Skeletal muscle tissue (tissue), 4 donors: ENCODE measurements around the gene EMILIN3. TPM values are rescaled to one million over a fixed set of nuclear protein-coding genes. Genes with fewer than 3 reads are reported as not detected.

Experiments used
- H3K27ac ChIP-seq: one replicate; pipeline ENCODE4 v1.7.0; 2013; ENCODE audit warnings: mild to moderate bottlenecking, low read depth, low read length, inconsistent platforms
- H3K27me3 ChIP-seq, 3 donors: one replicate each; pipeline ENCODE4 v1.7.0; 2013; ENCODE audit warnings: low read length in 3 of 3; ENCODE audit not compliant: control insufficient read depth in 3 of 3, insufficient read depth in 3 of 3
- H3K36me3 ChIP-seq, 3 donors: one replicate each; pipeline ENCODE4 v1.7.0; 2013; ENCODE audit warnings: low read length in 3 of 3; ENCODE audit not compliant: control insufficient read depth in 3 of 3, insufficient read depth in 3 of 3
- H3K4me1 ChIP-seq, 3 donors: one replicate each; pipeline ENCODE4 v1.7.0; 2013; ENCODE audit warnings: low read length in 3 of 3, mild to moderate bottlenecking in 3 of 3; ENCODE audit not compliant: control insufficient read depth in 3 of 3, insufficient read depth in 3 of 3
- H3K4me3 ChIP-seq, 3 donors: one replicate each; pipeline ENCODE4 v1.7.0; 2013; ENCODE audit warnings: low read length in 3 of 3
- H3K9ac ChIP-seq, 3 donors: one replicate each; pipeline ENCODE4 v1.7.0; 2013; ENCODE audit warnings: low read length in 3 of 3, mild to moderate bottlenecking in 3 of 3, moderate library complexity in 2 of 3, low read depth in 1 of 3
- H3K9me3 ChIP-seq, 3 donors: one replicate each; pipeline ENCODE4 v1.7.0; 2013; ENCODE audit warnings: low read length in 3 of 3; ENCODE audit not compliant: control insufficient read depth in 3 of 3
- total RNA-seq: library from RNA; depleted of rRNA; stranded (reverse); fragments of >200 nt; gene quantifications from one replicate; pipeline ENCODE4 v1.2.3, GENCODE V29; 2014
- donor health status: Osteomylitis.

EMILIN3 gene
- total RNA-seq, 1 donor from 2014 or later = 23.5 TPM

DNA sequence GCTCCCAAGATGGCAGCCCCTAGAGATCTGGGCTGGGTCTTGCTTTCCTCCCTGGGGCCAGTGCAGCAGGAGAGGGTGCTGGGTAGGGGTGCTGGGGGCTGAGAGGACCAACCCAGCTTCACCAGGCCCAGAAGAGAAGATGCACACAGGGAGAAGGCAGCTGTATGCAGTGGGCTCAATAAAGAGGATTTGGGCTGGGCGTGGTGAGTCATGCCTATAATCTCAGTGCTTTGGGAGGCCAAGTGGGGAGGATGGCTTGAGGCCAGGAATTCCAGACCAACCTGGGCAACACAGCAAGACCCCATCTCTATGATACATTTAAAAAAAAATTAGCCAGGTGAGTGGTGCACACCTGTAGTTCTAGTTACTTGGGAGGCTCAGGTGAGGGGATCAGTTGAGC lies 25.7 kb upstream of the EMILIN3 start:
- H3K9me3 ChIP-seq = no peaks in the 10 kb centered on the region
- no peak overlapping the region for H3K9ac ChIP-seq
- no peak overlapping the region for H3K27ac ChIP-seq
- H3K4me1 ChIP-seq = peaks cover 19 to 34% (median 23%) of the 10 kb centered on the region in 3 donors
- no peaks in the 10 kb centered on the region for H3K27me3 ChIP-seq
- H3K36me3 ChIP-seq = no peaks in the 10 kb centered on the region
- H3K4me3 ChIP-seq = no peak overlapping the region

DNA sequence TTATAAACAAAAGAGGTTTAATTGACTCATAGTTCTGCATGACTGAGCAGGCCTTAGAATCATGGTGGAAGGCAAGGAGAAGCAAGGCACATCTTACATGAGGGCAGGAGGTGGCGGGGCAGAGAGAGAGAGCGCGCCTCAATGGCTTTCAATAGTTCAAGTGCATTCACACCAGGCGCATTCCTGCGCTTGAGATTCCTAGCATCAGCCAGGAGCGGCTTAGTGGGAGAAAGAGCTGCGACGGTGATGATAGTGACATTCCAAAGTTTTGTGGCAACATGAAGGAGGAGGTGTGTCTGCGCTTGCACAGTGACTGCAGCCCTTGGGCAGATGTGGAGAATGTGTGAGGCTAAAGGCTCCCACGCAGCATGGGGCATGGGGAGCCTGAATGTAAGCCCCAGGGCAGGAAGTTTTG lies 25.0 kb upstream of the EMILIN3 start:
- no peak overlapping the region for H3K27ac ChIP-seq
- H3K9me3 ChIP-seq = no peaks in the 10 kb centered on the region
- no peak overlapping the region for H3K4me3 ChIP-seq
- no peaks in the 10 kb centered on the region for H3K27me3 ChIP-seq
- no peak overlapping the region for H3K9ac ChIP-seq
- no peaks in the 10 kb centered on the region for H3K36me3 ChIP-seq
- peaks cover 23 to 39% (median 30%) of the 10 kb centered on the region in 3 donors for H3K4me1 ChIP-seq

DNA sequence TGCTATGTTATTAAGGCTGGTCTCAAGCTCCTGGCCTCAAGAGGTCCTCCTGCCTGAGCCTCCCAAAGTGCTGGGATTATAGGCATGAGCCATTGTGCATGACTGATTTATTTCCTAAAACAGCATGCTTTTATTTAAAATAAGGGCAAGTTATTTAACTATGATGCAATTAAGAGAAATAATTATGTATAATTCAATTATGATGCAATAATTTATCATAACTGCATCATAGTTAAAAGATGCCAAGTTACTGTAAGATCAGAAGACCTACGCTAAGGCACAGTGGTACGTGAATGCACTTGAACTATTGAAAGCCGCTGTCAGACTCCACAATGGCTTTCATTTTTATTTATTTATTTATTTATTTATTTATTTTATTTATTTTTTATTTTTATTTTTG lies 24.3 kb upstream of the EMILIN3 start:
- peaks cover 23 to 39% (median 28%) of the 10 kb centered on the region in 3 donors for H3K4me1 ChIP-seq
- no peak overlapping the region for H3K27ac ChIP-seq
- no peaks in the 10 kb centered on the region for H3K27me3 ChIP-seq
- H3K36me3 ChIP-seq = no peaks in the 10 kb centered on the region
- H3K9ac ChIP-seq = no peak overlapping the region
- H3K9me3 ChIP-seq = no peaks in the 10 kb centered on the region
- H3K4me3 ChIP-seq = no peak overlapping the region

DNA sequence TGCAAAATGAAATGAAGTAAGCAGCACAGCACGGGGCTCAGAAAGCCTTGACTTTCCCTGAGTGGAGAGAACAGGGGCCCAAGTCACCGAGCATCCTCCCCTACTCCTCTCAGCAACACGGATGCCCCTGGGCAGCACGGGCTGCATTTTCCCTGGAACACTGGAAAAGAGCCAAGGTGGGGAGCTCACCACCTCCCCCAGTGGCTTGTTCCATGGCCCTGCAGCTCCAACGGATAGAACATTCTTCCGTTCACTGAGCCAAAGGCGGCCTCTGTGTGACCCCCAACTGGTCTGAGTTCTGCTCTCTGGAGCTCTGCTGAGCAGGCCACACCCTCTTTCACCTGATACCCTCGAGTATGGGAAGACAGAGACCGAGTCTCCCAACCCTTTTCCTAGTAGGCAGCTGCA lies 20.8 kb upstream of the EMILIN3 start:
- H3K4me1 ChIP-seq = peaks cover 9 to 18% (median 14%) of the 10 kb centered on the region in 3 donors
- H3K27ac ChIP-seq = no peak overlapping the region
- H3K27me3 ChIP-seq = no peaks in the 10 kb centered on the region
- H3K36me3 ChIP-seq = no peaks in the 10 kb centered on the region
- no peak overlapping the region for H3K9ac ChIP-seq
- H3K9me3 ChIP-seq = no peaks in the 10 kb centered on the region
- H3K4me3 ChIP-seq = no peak overlapping the region

DNA sequence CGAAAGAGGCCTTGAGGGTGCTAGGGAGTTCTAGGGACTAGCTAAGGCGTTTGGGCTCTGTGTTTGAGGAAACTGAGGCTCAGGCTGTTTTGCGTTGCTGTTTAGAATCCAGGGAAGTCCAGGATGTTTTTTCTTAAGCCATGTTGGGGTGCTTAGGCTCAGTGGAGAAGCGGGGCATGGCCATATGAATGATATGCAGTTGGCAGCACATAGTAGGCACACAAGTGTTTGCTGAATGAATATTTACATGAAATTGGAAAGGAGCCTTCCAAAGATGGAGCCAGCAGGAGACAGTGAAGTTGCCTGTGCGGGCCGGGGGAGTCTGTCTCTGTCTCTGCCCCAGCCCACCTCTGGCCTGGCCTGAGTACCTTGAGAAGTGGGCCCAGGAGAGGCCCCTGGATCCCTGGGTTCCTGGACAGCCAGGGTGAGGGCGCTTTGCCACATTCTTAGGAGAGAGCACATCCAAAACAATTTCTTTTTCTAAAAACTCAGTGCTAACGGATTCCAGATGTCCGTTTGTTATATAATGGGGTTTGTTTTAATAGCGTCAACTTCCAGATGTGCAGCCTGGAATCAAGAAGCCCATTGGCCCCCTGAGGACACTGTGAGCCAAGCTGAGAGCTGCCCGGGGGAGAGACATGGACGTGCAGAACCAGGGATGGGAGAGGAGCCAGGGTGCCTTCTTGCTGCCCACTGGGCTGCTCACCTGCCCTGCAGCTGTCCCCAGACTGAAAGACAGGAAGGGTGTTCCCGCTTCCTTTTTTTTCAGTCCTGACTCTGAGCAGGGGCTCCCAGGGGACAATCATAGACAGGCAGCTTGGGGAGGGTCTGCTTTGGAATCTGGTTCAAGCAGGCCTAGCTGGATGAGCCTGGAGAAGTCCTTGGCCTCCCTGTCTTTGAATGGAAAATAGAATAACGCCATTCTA lies 20.1 kb upstream of the EMILIN3 start:
- no peaks in the 10 kb centered on the region for H3K36me3 ChIP-seq
- H3K27ac ChIP-seq = no peak overlapping the region
- H3K4me1 ChIP-seq = peaks cover 9 to 14% (median 10%) of the 10 kb centered on the region in 3 donors
- no peak overlapping the region for H3K4me3 ChIP-seq
- no peaks in the 10 kb centered on the region for H3K9me3 ChIP-seq
- no peak overlapping the region for H3K9ac ChIP-seq
- no peaks in the 10 kb centered on the region for H3K27me3 ChIP-seq

DNA sequence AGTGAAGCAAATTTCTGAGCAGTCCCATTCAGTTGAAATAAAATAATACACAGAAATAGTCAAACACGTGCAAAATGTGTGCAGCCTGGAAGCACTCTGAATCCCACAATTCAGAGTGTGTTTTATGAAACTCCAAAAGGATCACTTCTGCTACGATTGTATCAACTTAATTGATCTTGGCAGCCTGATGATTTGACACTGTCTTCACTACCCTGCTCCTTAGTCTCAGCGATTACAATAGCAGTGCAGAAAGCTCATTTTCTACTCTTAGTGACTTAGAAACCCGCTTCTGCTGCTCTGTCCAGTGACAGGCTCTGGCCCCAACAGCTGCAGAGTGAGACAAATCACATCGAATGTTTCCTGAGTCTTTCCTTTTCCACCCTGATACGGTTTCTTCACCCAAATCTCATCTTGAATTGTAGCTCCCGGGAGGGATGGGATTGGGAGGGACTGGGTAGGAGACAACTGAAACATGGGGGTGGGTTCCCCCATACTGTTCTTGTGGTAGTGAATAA lies 16.2 kb upstream of the EMILIN3 start:
- Histone ChIP-seq H3K27ac (no peak overlapping the region), H3K9ac (no peak overlapping the region), H3K9me3 (no peaks in the 10 kb centered on the region), H3K27me3 (peaks cover 0 to 2% (median 0%) of the 10 kb centered on the region in 3 donors), H3K4me1 (peaks cover 9 to 12% (median 10%) of the 10 kb centered on the region in 3 donors), H3K4me3 (no peak overlapping the region), H3K36me3 (no peaks in the 10 kb centered on the region)

DNA sequence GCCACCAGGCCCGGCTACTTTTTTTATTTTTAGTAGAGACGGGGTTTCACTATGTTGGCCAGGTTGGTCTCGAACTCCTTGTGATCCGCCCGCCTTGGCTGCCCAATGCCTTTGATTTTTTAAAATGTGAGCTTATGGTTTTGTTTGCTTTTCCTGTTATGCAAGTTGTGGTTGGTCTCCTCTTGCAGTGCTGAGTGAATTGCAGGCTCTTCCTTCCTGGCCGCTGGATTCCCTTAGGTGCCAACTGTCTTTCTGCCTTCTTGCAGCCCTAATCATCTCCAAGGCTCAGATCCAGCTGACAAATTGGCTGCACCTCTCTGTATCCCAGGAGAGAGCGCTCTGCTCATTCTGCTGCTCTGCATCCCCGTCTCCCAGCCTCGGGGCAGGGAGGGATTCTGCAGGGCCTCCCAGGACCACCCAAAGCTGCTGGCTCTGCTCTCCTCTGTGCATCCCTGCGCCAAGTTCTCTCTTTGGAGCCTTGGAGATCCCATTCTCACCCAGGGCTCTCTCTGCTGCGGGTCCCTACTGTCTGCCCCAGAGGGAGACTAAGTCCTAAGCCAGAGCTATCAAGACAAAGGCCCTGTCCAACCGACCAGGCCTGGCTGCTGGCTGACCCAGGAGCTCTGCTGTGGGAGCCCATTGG lies 14.1 kb upstream of the EMILIN3 start:
- Histone ChIP-seq H3K36me3 (no peaks in the 10 kb centered on the region), H3K27me3 (peaks cover 0 to 2% (median 0%) of the 10 kb centered on the region in 3 donors), H3K4me3 (no peak overlapping the region), H3K27ac (no peak overlapping the region), H3K9ac (no peak overlapping the region), H3K4me1 (no peaks in the 10 kb centered on the region), H3K9me3 (no peaks in the 10 kb centered on the region)

DNA sequence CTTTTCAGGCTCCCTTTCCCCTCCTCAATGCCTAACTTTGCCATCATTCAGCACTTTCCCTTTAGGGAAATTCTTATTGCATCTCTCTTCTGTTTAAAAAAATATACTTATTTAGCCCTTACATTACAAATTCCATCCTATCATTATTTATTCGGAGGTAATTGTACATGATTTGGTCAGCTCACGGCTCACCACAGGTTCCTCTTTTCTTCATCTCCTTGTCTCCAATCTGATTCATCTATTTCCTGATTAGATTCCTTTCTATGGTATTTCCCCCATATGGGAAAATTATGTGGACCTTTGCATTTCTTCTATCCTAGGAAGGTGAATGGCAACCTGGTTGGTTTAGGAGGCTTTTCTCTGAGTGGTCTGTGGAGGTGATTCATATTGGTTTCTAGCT lies 12.9 kb upstream of the EMILIN3 start:
- Histone ChIP-seq H3K4me1 (no peaks in the 10 kb centered on the region), H3K27me3 (peaks cover 0 to 2% (median 0%) of the 10 kb centered on the region in 3 donors), H3K9ac (no peak overlapping the region), H3K36me3 (no peaks in the 10 kb centered on the region), H3K4me3 (no peak overlapping the region), H3K9me3 (no peaks in the 10 kb centered on the region), H3K27ac (no peak overlapping the region)

DNA sequence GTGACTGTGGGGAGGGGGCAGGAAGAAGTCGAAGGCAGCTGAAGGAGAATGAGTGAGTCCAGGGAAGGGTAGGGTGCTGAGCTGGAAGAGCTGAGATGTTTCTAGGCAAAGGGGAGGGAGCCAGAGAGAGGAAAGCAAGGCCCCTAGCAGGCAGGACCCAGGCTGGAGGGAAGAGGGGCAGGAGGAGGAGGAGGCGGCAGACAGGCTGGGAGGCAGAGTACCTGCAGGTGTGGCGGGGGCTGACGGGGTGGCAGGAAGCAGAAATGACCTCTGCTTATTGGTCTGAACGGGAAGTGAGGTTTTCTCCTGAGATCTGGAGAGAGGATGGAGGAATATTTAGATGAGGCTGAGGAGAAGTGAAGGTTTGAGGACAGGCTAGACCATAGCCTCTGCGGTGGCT lies 10.7 kb upstream of the EMILIN3 start:
- no peak overlapping the region for H3K4me3 ChIP-seq
- H3K9me3 ChIP-seq = no peaks in the 10 kb centered on the region
- no peaks in the 10 kb centered on the region for H3K36me3 ChIP-seq
- H3K9ac ChIP-seq = no peak overlapping the region
- H3K27ac ChIP-seq = no peak overlapping the region
- peaks cover 0 to 2% (median 0%) of the 10 kb centered on the region in 3 donors for H3K27me3 ChIP-seq
- no peaks in the 10 kb centered on the region for H3K4me1 ChIP-seq

DNA sequence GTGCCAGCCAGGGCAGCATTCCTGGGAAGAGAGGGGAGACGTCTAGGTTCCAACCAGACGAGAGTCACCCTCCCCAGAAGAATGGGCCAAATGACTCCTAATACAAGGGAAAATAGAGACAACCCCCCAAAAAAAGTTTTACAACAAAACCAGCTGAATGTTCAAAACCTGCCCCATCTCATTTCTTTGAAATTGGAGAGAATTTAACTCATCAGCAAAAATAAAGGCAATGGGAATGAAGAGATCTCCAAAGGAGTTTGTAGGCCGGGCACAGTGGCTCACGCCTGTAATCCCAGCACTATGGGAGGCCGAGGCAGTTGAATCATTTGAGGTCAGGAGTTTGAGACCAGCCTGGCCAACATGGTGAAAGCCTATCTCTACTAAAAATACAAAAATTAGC lies 9.7 kb upstream of the EMILIN3 start:
- H3K36me3 ChIP-seq = no peaks in the 10 kb centered on the region
- H3K9ac ChIP-seq = no peak overlapping the region
- H3K4me3 ChIP-seq = no peak overlapping the region
- peaks cover 0 to 2% (median 0%) of the 10 kb centered on the region in 3 donors for H3K27me3 ChIP-seq
- H3K27ac ChIP-seq = no peak overlapping the region
- H3K4me1 ChIP-seq = no peaks in the 10 kb centered on the region
- no peaks in the 10 kb centered on the region for H3K9me3 ChIP-seq
